HG03064 (cell line): ENCODE data around the gene NUDT2.
"Not testable (repeated sequence)": the region's sequence is repeated elsewhere in the genome, so short reads cannot be mapped to it uniquely, and the experiment has no call there.

ENCODE experiments used
- ATAC-seq: cut with Tn5 transposase; IDR thresholded peaks from one replicate; pipeline ENCODE4 v1.9.1; 2021; ENCODE audit warnings: low read depth; ENCODE audit not compliant: unreplicated experiment

Gene NUDT2

GRCh38 chr9:34368796-34369195 is 39.4 kb downstream of the NUDT2 start:
- not testable (repeated sequence) for ATAC-seq

- no peak for ATAC-seq
Observed at GRCh38 chr9:34369636-34370035, 40.3 kb downstream of the NUDT2 start.

GRCh38 chr9:34370335-34370969 is 41.1 kb downstream of the NUDT2 start:
- ATAC-seq = no peak

GRCh38 chr9:34370970-34371880 is 41.9 kb downstream of the NUDT2 start:
- ATAC-seq = no peak

GRCh38 chr9:34371886-34372466 is 42.6 kb downstream of the NUDT2 start:
- ATAC-seq = no peak

- no peak for ATAC-seq
Observed at GRCh38 chr9:34372467-34373011, 43.2 kb downstream of the NUDT2 start.

- ATAC-seq = no peak
Observed at GRCh38 chr9:34373749-34374148, 44.4 kb downstream of the NUDT2 start.

GRCh38 chr9:34374339-34374738 is 45.0 kb downstream of the NUDT2 start:
- ATAC-seq = no peak

- ATAC-seq = no peak
Observed at GRCh38 chr9:34374905-34375552, 45.7 kb downstream of the NUDT2 start.

GRCh38 chr9:34375901-34376595 is 46.7 kb downstream of the NUDT2 start:
- ATAC-seq = no peak

GRCh38 chr9:34376596-34377403 is 47.4 kb downstream of the NUDT2 start, which contains the start of gene MYORG:
MYORG (minus strand) TSS chr9:34376898; CDS start chr9:34372943, 3,955 bp downstream.
- peak; percentile 83 for ATAC-seq

- ATAC-seq = no peak
Observed at GRCh38 chr9:34377404-34377746, 48.0 kb downstream of the NUDT2 start.

GRCh38 chr9:34378376-34379060 is 49.1 kb downstream of the NUDT2 start:
- ATAC-seq = no peak

GRCh38 chr9:34379334-34380033 is 50.1 kb downstream of the NUDT2 start:
- no peak for ATAC-seq

GRCh38 chr9:34380034-34380510 is 50.7 kb downstream of the NUDT2 start:
- ATAC-seq = no peak

- no peak for ATAC-seq
Observed at GRCh38 chr9:34380511-34381315, 51.3 kb downstream of the NUDT2 start.

- ATAC-seq = no peak
Observed at GRCh38 chr9:34381323-34381722, 52.0 kb downstream of the NUDT2 start.
